Common myeloid progenitor, CD34-positive (primary cell): ENCODE data around the gene CYP2J2.

Experiments
- CTCF ChIA-PET: fragments of 350-600 bp; sonication (Branson Sonifier 250); formaldehyde crosslinking; loops from one replicate; lab custom pipeline; 2021; ENCODE audit warnings: antibody characterized with exemption; lab: Charles Lee
- POLR2A ChIA-PET: fragments of 350-600 bp; sonication (Branson Sonifier 250); formaldehyde crosslinking; loops from one replicate; lab custom pipeline; 2021; ENCODE audit warnings: antibody characterized with exemption; lab: Charles Lee
- DNase-seq, 3 donors: peaks; one replicate each; pipeline versions ENCODE4 v3.0.0 to v3.0.0-alpha.2; 2013
- H3K27ac ChIP-seq, 2 experiments: 1 replicate in 1 of 2; 2 replicates in 1 of 2; pipeline ENCODE4 v1.7.0; 2013; ENCODE audit warnings: inconsistent platforms in 2 of 2, low read length in 2 of 2, mild to moderate bottlenecking in 2 of 2, low read depth in 1 of 2, moderate library complexity in 1 of 2; ENCODE audit not compliant: severe bottlenecking in 2 of 2, insufficient read depth in 1 of 2, poor library complexity in 1 of 2
- H3K27me3 ChIP-seq, 5 experiments: replicated peaks in 2 of 5; 1 replicate in 3 of 5; 2 replicates in 2 of 5; pipeline versions ENCODE4 v1.6.1 to v1.7.0; 2013; ENCODE audit warnings: low read length in 4 of 5, mild to moderate bottlenecking in 2 of 5, moderate library complexity in 2 of 5, inconsistent platforms in 1 of 5; ENCODE audit not compliant: insufficient read depth in 5 of 5, control insufficient read depth in 4 of 5
- H3K36me3 ChIP-seq, 4 experiments: 1 replicate in 2 of 4; 2 replicates in 2 of 4; pipeline versions ENCODE4 v1.6.1 to v1.7.0; 2013; ENCODE audit warnings: low read length in 3 of 4, control low read depth in 1 of 4, mild to moderate bottlenecking in 1 of 4; ENCODE audit not compliant: control insufficient read depth in 4 of 4, insufficient read depth in 4 of 4
- H3K4me1 ChIP-seq, 4 experiments: 1 replicate in 3 of 4; 2 replicates in 1 of 4; pipeline versions ENCODE4 v1.6.1 to v1.7.1; 2013; ENCODE audit warnings: low read length in 3 of 4, mild to moderate bottlenecking in 3 of 4, control low read depth in 1 of 4, inconsistent platforms in 1 of 4, moderate library complexity in 1 of 4; ENCODE audit not compliant: control insufficient read depth in 4 of 4, insufficient read depth in 4 of 4; ENCODE audit errors: control extremely low read depth in 1 of 4
- H3K4me3 ChIP-seq, 7 experiments: 1 replicate in 4 of 7; 2 replicates in 3 of 7; pipeline versions ENCODE4 v1.5.1 to v1.7.0; 2013; ENCODE audit warnings: mild to moderate bottlenecking in 7 of 7, low read length in 6 of 7, moderate library complexity in 6 of 7, inconsistent platforms in 2 of 7, low read depth in 2 of 7, control low read depth in 1 of 7; ENCODE audit not compliant: insufficient read depth in 4 of 7, control insufficient read depth in 1 of 7; ENCODE audit errors: extremely low read depth in 1 of 7
- H3K9me3 ChIP-seq, 5 experiments: 1 replicate in 4 of 5; 2 replicates in 1 of 5; pipeline versions ENCODE4 v1.6.1 to v1.7.1; 2013; ENCODE audit warnings: low read length in 4 of 5, mild to moderate bottlenecking in 2 of 5, inconsistent platforms in 1 of 5, low read depth in 1 of 5, moderate library complexity in 1 of 5; ENCODE audit not compliant: control insufficient read depth in 4 of 5, insufficient read depth in 2 of 5; ENCODE audit errors: control extremely low read depth in 1 of 5
- WGBS: methylation state at CpG from one replicate; pipeline ENCODE4 v1.1.5; 2013; ENCODE audit not compliant: insufficient coverage; 5-methylcytosine and 5-hydroxymethylcytosine counted together

CYP2J2 gene

GRCh38 chr1:59967780-59968179 lies 41.2 kb upstream of the CYP2J2 start:
- Histone ChIP-seq H3K27ac (no peak overlapping the region), H3K9me3 (no peaks in the 10 kb centered on the region), H3K27me3 (no peaks in the 10 kb centered on the region), H3K4me1 (peaks cover 0 to 11% (median 5%) of the 10 kb centered on the region in 4 experiments), H3K4me3 (no peak overlapping the region), H3K36me3 (no peaks in the 10 kb centered on the region)
- WGBS: 91% methylated on average over 1 of the region's 3 CpGs
- no peak for DNase-seq
- ChIA-PET POLR2A (no interaction called here), CTCF (interaction anchor here (0.6 to 2.6 kb wide), 4 partner anchors 11 to 22 kb away, joined by 3 to 7 read pairs (median 6); no protein-coding TSS in a partner anchor)

- Histone ChIP-seq H3K9me3 (no peaks in the 10 kb centered on the region), H3K4me3 (no peak overlapping the region), H3K36me3 (no peaks in the 10 kb centered on the region), H3K4me1 (peaks cover 0 to 11% (median 5%) of the 10 kb centered on the region in 4 experiments), H3K27me3 (no peaks in the 10 kb centered on the region), H3K27ac (no peak overlapping the region)
- 37% methylated on average over 6 of the region's 6 CpGs for WGBS
- peak; percentile 59 to 88 (median 78) for DNase-seq
- ChIA-PET CTCF (interaction anchor here (0.6 to 2.6 kb wide), 5 partner anchors 10 to 21 kb away, joined by 3 to 7 read pairs (median 5); no protein-coding TSS in a partner anchor), POLR2A (no interaction called here)
Observed at GRCh38 chr1:59967141-59967697, 40.6 kb upstream of the CYP2J2 start.

GRCh38 chr1:59952065-59952464 lies 25.5 kb upstream of the CYP2J2 start:
- H3K27ac ChIP-seq: no peak overlapping the region
- no peaks in the 10 kb centered on the region for H3K4me1 ChIP-seq
- H3K36me3 ChIP-seq: no peaks in the 10 kb centered on the region
- H3K27me3 ChIP-seq: no peaks in the 10 kb centered on the region
- POLR2A ChIA-PET: no interaction called here
- DNase-seq: no peak
- CTCF ChIA-PET: interaction anchor here (1.0 to 2.3 kb wide), 2 partner anchors 9 to 72 kb away, joined by 3 to 16 read pairs; no protein-coding TSS in a partner anchor
- no peaks in the 10 kb centered on the region for H3K9me3 ChIP-seq
- no peak overlapping the region for H3K4me3 ChIP-seq
- 100% methylated on average over 1 of the region's 2 CpGs for WGBS

- ChIA-PET POLR2A (no interaction called here), CTCF (interaction anchor here (0.9 to 1.5 kb wide), 7 partner anchors 10 to 170 kb away, joined by 3 to 7 read pairs (median 3); no protein-coding TSS in a partner anchor)
- DNase-seq: no peak
- H3K27ac ChIP-seq: no peak overlapping the region
- no peaks in the 10 kb centered on the region for H3K36me3 ChIP-seq
- H3K4me1 ChIP-seq: no peaks in the 10 kb centered on the region
- H3K27me3 ChIP-seq: no peaks in the 10 kb centered on the region
- no peaks in the 10 kb centered on the region for H3K9me3 ChIP-seq
- H3K4me3 ChIP-seq: no peak overlapping the region
Observed at GRCh38 chr1:59949648-59950047, 23.1 kb upstream of the CYP2J2 start.

- Histone ChIP-seq H3K4me1 (no peaks in the 10 kb centered on the region), H3K36me3 (no peaks in the 10 kb centered on the region), H3K27me3 (no peaks in the 10 kb centered on the region), H3K9me3 (no peaks in the 10 kb centered on the region), H3K4me3 (no peak overlapping the region), H3K27ac (no peak overlapping the region)
- ChIA-PET POLR2A (no interaction called here), CTCF (interaction anchor here (0.8 to 1.5 kb wide), 2 partner anchors 16 to 70 kb away, joined by 3 to 4 read pairs; no protein-coding TSS in a partner anchor)
- WGBS: no CpG with 5 or more reads among the region's 1 CpG
- no peak for DNase-seq
Observed at GRCh38 chr1:59948990-59949389, 22.4 kb upstream of the CYP2J2 start.

GRCh38 chr1:59947047-59947938 lies 20.7 kb upstream of the CYP2J2 start:
- Histone ChIP-seq H3K36me3 (no peaks in the 10 kb centered on the region), H3K27ac (no peak overlapping the region), H3K9me3 (no peaks in the 10 kb centered on the region), H3K27me3 (no peaks in the 10 kb centered on the region), H3K4me1 (no peaks in the 10 kb centered on the region), H3K4me3 (no peak overlapping the region)
- ChIA-PET CTCF (interaction anchor here (0.6 to 2.3 kb wide), 19 partner anchors 10 to 1905 kb away, joined by 3 to 20 read pairs (median 4); no protein-coding TSS in a partner anchor), POLR2A (no interaction called here)
- 2% methylated on average over 4 of the region's 6 CpGs for WGBS
- DNase-seq: peak; percentile 50 to 78 (median 74)

- H3K4me1 ChIP-seq: no peaks in the 10 kb centered on the region
- H3K9me3 ChIP-seq: no peaks in the 10 kb centered on the region
- no peaks in the 10 kb centered on the region for H3K27me3 ChIP-seq
- WGBS: 30% methylated on average over 1 of the region's 1 CpG
- ChIA-PET CTCF (interaction anchor here (1.3 to 2.3 kb wide), 2 partner anchors 21 to 65 kb away, joined by 6 to 15 read pairs; no protein-coding TSS in a partner anchor), POLR2A (no interaction called here)
- DNase-seq: no peak
- H3K27ac ChIP-seq: no peak overlapping the region
- H3K36me3 ChIP-seq: no peaks in the 10 kb centered on the region
- no peak overlapping the region for H3K4me3 ChIP-seq
Observed at GRCh38 chr1:59945790-59946189, 19.2 kb upstream of the CYP2J2 start.
